Amniotic epithelial cell (primary cell): Measurements from ENCODE around the gene COL4A2.
A peak's percentile ranks its signal among the peaks of the same experiment; 100 is the strongest.
"Not testable (repeated sequence)": the region's sequence is repeated elsewhere in the genome, so short reads cannot be mapped to it uniquely, and the experiment has no call there.

Source experiments
- DNase-seq: peaks from one replicate; pipeline ENCODE4 v3.0.0-alpha.2; 2010; ENCODE audit warnings: low read depth

Gene COL4A2

DNA sequence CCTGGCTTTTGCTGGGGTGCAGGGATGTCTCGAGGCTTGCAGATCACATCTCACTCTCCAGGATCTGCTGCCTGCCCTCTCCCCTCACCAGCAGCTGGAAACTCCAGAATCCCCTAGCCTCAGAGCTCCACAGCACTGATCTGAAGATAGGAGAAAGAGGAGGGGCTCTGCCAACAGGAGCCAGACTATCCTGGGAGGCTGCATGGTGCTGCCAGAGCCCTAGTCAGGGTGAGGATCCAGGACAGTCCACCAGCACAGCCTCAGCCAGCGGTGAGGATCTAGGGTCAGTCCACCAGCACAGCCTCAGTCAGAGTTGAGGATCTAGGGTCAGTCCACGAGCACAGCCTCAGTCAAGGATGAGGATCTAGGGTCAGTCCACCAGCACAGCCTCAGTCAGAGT, 189.2 kb downstream of the COL4A2 start:
- no peak for DNase-seq

DNA sequence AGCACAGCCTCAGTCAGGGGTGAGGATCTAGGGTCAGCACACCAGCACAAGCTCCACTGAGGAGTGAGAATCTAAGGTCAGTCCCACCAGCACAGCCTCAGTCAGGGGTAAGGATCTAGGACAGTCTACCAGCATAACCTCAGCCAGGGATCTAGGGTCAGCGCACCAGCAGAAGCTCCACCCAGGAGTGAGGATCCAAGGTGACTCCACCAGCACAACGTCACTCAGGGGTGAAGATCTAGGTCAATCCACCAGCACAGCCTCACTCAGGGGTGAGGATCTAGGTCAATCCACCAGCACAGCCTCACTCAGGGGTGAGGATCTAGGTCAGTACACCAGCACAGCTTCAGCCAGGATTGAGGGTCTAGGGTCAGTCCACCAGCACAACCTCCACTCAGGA, 189.9 kb downstream of the COL4A2 start:
- no peak for DNase-seq

DNA sequence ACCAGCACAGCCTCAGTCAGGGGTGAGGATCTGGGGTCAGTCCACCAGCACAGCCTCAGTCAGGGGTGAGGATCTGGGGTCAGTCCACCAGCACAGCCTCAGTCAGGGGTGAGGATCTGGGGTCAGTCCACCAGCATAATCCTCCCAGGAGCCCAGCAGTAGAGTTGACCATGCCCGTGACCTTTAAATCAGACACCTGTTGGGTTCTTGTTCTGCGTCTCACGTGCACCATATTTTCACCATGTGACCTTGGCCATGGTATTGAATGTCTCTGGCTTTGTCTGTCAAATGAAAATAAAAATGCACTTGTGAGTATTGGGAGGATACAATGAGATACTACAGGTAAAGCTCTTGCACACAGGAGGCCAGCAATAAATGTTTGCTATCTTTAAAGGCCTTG, 190.8 kb downstream of the COL4A2 start:
- not testable (repeated sequence) for DNase-seq

DNA sequence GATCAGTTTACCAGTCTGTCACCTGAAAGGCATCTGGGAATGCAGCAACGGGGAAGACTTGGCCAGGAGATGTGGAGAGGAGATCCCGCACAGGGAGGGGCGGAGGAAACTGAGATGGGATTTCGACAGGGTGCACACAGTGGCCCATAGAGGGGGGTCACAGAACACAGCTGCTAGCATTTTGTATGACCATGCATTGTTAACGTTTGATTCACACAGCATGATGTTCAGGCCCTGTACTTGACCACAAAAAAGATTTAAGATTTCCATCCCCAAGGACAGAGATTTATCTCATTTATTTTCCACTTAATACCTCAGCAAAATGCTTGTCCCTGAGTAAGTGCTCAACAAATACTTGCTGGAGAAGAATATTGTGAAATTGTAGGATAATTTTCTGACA, 191.2 kb downstream of the COL4A2 start:
- peak; percentile 86 for DNase-seq

DNA sequence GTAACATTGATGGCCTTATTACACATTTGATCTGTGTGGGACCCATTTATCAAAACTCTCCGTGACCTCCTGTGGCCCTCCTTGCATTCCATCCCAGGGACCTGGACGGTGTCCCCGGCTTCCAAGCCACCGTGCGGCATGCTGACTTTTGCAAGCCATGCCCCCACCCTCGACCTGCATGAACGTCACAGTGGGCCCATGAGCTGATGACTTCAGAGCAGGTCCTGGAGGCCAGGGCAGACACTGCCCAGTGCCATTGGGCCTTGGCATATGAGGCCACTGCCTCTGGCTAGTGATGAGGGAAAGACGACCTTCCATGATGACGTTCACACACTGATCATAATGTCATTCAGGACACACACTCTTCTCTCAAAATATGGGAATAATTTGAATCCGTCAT, 191.7 kb downstream of the COL4A2 start:
- no peak for DNase-seq

DNA sequence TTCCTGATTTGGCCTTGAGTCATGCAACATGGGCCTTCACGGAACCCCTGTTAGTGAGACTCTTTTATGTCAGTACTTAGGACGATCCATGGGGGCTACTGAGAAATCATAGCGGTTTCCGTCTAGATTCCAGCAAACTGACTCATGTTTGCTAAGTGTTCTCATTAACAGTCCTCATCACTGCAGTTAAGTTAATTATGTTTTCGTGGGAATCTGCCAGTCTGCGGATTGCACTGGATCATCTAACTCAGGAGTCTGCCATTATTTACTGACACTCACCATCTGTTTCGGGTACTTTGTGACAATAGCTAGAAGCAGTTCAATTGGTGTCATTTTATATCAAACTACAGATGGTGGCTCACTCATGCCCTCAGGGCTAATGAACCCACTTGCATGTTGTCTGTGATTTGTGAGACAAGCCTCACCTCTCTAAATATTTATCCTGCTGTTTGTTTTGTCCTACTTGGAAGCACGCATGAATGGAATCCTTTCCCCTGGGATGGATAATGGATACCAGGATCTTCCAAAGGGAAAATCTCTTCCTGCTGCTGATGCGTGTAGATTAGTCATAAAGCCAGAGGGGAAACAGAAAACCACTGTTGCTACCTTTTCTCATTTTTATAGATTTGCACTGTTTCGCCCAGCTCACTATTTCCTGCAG, 192.7 kb downstream of the COL4A2 start:
- no peak for DNase-seq

DNA sequence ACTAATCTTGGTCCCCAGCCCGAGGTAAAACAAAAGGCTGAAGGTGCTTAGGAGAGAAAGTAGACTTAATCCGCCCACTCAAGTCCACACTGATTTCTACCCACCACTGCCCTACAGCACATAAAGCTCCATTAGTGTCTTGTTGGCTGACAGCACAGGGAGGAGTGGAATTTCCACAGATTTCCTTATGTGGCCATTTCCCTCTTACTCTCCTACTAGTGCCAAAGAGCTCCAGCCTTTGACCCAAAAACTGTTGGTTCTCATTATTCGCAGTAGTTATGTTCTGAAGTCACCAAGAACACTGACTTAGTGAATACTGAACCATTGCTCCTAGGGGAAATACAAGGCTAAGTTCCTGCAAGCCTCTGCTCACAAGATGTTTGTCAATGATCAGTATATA, 193.3 kb downstream of the COL4A2 start:
- no peak for DNase-seq

DNA sequence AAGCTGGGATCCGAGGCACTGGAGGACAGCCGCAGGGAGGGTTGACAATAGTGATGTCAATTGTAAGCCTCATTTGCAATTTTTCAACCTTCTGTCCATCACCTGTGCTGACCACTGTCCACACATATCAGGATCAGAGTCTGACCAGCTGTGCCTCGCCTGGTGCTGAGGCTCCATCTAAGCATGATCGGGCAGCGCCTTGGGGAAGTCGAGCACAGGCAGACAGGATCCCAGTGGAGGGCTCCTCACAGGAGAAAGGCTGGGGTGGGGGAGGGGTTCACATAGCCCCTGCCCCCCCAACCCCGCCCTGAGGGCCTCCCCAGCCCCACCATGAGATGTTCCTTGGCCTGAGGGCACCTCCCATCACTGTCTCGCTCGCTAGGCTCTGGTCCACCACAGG, 194.1 kb downstream of the COL4A2 start:
- no peak for DNase-seq

DNA sequence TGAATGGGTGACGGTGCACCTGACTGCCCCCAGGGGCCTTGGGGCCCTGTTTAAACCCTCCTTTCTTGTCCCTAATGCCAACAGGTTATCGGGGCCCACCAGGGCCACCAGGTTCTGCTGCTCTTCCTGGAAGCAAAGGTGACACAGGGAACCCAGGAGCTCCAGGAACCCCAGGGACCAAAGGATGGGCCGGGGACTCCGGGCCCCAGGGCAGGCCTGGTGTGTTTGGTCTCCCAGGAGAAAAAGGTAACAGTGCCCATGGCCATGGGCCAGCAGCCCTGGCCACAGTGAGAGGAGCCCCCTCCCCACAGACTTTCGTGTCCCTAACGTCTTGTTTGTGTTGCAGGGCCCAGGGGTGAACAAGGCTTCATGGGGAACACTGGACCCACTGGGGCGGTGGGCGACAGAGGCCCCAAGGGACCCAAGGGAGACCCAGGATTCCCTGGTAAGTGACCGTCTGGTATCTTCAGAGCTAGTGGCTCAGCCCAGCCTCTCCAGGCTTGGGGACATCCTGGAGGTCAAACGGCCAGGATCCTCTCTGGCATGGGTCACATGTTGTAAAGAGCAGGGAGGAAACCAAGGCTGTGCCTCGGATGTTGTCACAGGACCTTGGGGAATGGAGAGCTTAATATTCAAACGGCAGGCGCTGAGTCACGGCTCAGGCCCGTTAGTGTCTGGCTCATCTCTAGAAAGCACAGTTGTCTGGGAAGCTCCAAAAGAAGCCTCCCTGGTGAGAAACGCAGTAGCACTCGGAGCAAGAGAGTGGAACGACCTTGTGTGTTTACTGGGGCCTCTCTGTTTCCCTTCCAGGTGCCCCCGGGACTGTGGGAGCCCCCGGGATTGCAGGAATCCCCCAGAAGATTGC, 196.2 kb downstream of the COL4A2 start:
- peak; percentile 83 for DNase-seq

DNA sequence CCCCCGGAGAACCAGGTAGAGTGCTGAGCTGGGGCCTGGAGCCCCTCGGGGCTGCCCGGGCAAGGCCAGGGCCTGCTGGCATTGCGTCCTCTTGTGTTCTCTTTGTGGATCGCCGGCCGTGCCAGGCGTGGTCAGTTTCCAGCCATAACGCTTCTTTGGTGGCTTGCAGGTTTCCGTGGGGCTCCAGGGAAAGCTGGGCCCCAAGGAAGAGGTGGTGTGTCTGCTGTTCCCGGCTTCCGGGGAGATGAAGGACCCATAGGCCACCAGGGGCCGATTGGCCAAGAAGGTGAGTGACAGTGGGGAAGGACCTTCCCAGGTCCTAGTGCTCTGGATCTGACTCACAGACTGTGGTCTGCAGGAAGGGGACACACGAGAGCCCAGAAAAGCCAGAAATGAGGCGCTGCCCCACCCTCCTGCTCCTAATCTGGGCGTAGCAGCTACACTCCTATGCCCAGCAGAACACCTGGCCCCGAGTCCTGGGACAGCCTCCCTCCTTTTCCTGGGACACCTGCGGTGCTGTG, 197.0 kb downstream of the COL4A2 start:
- DNase-seq, result no peak

DNA sequence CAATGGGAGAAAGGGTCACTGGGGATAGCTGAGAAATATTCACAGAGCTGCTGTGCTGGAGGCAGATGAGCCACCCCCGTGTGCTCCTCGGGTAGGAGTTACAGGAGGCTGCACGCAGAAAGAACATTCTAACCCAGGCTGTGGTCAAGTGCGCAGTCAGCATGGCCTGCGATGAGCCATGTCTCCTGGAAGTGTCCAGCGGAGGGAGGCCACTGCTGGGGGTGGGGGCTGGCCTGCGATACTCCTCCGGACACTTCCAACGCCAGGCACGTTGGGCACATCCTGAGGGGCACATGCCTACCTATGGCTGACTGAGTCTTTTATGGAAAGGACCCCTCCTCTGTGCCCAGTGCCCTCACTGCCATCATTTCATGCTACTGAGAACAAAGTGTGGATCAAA, 198.5 kb downstream of the COL4A2 start:
- DNase-seq, result no peak

DNA sequence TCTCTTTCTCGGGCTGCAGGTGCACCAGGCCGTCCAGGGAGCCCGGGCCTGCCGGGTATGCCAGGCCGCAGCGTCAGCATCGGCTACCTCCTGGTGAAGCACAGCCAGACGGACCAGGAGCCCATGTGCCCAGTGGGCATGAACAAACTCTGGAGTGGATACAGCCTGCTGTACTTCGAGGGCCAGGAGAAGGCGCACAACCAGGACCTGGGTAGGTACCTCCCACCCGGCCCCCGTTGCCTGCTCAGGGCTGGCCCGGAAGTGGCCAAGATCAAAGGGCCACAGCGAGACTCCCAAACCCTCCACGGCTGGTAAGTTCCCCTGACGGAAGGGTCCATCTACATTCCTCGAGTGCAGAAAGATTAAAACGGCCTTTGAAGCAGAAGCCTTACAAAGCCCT, 199.3 kb downstream of the COL4A2 start:
- DNase-seq, result no peak

DNA sequence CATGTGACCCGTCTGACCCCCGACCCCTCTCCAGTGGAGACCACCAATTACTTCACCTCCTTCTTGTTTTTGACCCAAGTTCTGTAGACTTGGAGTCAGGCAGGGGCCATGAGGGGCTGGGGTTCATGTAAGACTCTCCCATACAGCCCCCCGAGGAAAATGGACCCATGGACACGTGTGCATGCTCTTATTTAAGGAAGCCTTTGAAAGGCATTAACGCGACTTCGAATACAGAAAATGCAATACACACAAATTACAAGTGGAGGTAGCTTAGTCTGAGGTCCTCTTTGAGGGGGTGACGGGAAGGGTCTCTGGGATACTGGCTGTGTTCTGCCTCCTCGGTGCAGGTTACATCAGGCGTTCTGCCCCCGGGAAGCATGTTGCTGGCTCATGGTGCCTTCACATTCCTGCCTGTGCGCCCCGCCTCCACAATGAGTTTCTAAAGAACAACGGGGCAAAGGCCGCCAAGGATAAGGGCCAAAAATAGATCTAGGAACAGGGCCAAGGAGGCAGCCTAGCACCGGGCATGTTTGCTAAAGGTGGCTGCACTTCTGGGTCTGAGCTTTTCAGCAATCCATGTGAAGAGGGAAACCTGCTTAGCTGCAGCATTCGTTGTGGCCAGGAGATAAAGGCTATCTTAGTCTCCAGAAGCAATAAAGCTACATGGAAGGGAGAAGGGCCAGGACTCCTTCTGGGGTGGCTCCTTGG, 199.9 kb downstream of the COL4A2 start:
- DNase-seq, result peak; percentile 83

DNA sequence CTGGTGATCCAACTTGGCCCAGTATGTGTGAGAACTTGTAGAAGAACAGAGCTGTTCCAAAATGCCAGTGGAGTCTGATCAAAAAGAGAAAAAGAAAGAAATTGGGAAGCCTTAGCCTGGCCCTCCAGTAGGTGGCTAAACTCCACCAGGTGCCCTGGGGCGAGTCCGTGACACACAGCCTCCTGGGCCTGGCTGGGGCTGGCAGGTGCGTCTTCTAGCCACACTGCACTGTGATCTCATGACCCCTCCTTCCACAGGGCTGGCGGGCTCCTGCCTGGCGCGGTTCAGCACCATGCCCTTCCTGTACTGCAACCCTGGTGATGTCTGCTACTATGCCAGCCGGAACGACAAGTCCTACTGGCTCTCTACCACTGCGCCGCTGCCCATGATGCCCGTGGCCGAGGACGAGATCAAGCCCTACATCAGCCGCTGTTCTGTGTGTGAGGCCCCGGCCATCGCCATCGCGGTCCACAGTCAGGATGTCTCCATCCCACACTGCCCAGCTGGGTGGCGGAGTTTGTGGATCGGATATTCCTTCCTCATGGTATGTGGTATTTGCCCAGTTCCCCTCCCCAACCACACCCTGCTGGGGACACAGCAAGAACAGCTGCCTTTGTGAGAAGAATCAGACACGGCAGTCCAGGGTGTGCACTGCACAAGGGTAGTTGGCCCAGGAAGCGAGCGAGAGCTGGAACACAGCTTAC, 200.7 kb downstream of the COL4A2 start:
- no peak for DNase-seq

DNA sequence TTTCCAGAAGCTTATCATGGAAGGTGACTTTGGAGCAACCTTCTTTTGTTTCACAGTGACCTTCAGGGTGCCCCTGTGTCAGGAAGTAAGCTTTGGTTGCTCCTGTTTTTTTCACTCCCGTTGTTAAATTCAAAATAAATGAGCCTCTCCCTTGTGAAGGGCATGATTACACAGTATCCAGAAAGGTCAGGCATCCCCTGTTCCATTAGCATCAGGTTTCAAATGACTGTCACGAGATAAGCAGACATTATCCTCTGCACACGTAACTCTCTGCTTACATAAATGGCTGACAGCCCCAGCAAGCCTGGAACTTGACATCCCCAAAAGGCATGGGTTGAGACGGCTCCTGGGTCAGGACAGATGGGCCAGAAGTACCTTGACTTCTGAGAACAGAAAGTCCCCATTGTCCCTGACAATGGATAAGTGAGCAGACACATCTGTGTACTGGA, 202.4 kb downstream of the COL4A2 start:
- DNase-seq, result no peak

DNA sequence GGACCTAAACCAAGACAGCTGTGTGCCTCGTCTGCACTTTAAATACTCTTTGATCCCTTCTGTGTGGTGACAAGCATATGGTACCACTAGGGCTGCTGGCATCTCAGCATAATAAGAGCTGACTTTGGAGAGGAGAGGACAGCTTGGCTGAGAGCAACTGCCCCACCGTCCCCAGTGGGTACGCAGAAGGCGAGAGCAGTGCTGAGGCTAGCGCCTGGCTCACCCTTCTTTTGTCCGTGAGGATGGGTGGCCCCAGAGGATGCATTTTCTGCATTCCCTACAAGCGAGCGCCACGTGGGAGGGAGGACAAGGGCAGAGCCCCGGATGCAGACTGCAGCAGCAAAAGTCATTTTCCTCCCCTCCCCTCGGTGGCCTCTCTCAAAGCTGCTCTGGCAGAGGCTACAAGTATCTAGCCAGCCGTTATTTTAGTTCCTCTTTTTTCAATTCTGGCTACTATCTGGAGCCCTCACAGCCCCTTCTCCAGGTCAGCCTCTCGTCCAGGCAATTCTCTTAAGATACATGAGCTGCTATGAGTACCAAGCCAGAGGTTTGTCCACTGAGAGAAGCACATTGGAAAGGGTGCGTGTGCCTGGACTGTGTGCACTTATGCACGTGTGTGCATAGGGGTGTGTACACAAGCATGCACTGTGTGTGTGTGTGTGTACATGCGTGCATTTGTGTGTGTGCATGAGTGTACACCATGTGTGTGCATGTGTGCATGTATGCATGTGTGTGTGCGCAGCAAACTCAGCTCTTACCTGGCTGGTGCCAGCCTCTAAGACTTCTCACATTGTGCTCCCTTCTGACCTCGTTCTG, 203.1 kb downstream of the COL4A2 start:
- DNase-seq, result peak; percentile 37

DNA sequence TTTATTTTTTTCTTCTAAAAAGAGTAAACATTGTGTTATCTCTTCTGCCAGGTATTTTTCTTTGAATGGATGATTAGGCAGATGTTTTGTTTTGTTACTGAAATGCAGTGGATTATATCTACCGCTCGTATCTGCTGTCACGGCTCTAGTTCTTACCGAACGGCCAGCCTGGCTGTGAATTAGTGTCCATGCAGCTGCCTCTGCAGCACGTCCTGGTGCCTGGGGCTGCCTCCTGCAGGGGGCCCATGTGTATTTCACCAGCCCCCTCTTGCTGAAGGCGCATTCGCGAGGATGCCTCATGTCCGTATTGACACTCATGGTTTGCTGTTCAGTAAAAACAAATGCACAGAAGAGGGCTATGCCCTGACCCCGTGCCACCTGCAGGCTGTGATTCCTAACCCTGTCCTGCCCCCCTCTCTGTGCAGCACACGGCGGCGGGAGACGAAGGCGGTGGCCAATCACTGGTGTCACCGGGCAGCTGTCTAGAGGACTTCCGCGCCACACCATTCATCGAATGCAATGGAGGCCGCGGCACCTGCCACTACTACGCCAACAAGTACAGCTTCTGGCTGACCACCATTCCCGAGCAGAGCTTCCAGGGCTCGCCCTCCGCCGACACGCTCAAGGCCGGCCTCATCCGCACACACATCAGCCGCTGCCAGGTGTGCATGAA, 204.6 kb downstream of the COL4A2 start:
- no peak for DNase-seq

DNA sequence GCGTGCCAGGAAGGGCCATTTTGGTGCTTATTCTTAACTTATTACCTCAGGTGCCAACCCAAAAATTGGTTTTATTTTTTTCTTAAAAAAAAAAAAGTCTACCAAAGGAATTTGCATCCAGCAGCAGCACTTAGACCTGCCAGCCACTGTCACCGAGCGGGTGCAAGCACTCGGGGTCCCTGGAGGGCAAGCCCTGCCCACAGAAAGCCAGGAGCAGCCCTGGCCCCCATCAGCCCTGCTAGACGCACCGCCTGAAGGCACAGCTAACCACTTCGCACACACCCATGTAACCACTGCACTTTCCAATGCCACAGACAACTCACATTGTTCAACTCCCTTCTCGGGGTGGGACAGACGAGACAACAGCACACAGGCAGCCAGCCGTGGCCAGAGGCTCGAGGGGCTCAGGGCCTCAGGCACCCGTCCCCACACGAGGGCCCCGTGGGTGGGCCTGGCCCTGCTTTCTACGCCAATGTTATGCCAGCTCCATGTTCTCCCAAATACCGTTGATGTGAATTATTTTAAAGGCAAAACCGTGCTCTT, 205.2 kb downstream of the COL4A2 start:
- no peak for DNase-seq

DNA sequence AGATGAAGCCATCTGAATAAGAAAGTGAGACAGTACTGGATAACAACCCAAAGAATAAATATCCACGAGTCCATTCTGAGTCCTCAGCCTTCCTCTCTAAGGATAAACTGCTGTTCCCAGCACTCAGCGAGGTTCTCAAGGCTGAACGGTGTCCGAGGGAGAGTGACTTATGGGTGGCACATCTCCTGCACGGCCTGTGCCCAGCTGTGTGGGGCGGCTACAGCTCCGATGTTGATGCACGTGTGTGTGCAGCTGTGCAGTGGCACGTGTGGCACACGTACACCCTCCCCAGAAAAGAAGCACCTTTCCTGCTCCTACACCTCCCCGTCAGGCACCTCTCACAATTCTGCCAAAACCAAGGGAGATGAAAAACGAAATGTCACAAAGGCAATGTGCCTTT, 209.4 kb downstream of the COL4A2 start:
- no peak for DNase-seq

DNA sequence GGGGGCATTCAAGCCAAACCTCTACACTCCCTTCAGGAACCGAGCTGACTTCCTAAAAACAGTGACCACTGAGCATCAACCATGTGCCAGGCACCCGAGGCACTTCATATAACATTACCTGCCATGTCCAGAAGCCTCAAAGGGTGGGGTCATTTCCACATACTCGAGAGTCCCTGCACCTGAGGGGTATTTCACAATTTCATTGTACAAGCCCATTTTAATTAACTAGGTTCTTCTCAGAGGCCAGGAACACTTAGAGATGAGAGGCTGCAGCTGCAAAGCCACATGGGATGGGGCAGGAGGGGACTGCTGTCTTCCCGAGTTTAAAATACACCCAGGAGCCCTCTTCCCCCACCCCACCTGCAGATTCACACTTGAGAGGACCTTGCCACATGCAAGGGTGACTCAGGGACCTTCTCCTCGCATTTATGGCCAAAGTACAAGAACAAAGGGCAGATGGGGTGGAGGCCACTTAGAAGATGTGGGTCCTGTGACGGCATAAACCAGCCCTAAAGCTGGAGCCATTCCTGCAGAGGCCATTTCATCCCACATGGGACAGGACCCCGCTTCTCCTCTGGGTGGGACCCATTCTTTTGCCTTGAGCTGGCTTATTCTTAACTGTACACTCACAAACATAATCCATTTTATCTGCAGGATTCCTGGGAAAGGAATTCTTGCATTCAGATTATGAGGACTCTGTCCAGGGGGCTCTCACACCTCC, 210.6 kb downstream of the COL4A2 start:
- no peak for DNase-seq
